ENCODE measurements around the gene SOS1.

- no peak for TF ChIP-seq REST (IDR thresholded peaks at IDR 0.05; ENCODE audit: insufficient read depth in 1 of 2, low read depth in 2 of 2, low read length in 2 of 2)
- TF ChIP-seq TAF1 (IDR thresholded peaks at IDR 0.05; ENCODE audit: borderline replicate concordance, insufficient read depth, low read length) = no peak
- TF ChIP-seq POLR2AphosphoS5 (IDR thresholded peaks at IDR 0.05; ENCODE audit: low read depth, low read length) = no peak
- no peak for TF ChIP-seq FOXP2 (optimal IDR thresholded peaks at IDR 0.05; ENCODE audit: borderline replicate concordance, extremely low read depth, extremely low read length, insufficient read depth)
- TF ChIP-seq SIN3A (IDR thresholded peaks at IDR 0.05; ENCODE audit: borderline replicate concordance, insufficient read depth, low read length) = no peak
These were observed 29.3 kb downstream of the SOS1 start for GRCh38 chr2:39091543-39091942.
